ENCODE measurements around the gene NECAP2. TPM values are rescaled to one million over a fixed set of nuclear protein-coding genes. Genes with fewer than 3 reads are reported as not detected.
A peak's percentile ranks its signal among the peaks of the same experiment; 100 is the strongest.
"Not testable (repeated sequence)": the region's sequence is repeated elsewhere in the genome, so short reads cannot be mapped to it uniquely, and the experiment has no call there.

Gene NECAP2
- total and polyA plus RNA-seq, 9 donors = 36.2 to 60.4 (median 51.9) TPM

- no peak overlapping the region for H3K27ac ChIP-seq
- intact Hi-C loops (cut with DNase I) = no loop called here
- TF ChIP-seq POLR2A (IDR thresholded peaks at IDR 0.05) (no peak), CTCF (IDR thresholded peaks at IDR 0.05) (no peak), EP300 (IDR thresholded peaks at IDR 0.05) (no peak)
- 74 to 91% (median 81%) methylated on average over 3 of the region's 3 CpGs for WGBS, 3 donors
- no peak overlapping the region for H3K4me3 ChIP-seq
- no peaks in the 10 kb centered on the region for H3K36me3 ChIP-seq
- H3K4me1 ChIP-seq (ENCODE audit: insufficient read depth) = no peaks in the 10 kb centered on the region
- H3K27me3 ChIP-seq = no peaks in the 10 kb centered on the region
- DNase-seq = no peak
- H3K9me3 ChIP-seq = no peaks in the 10 kb centered on the region
Measured at GRCh38 chr1:16468558-16468957, 28.0 kb downstream of the NECAP2 start.

- 91 to 94% (median 93%) methylated on average over 28 of the region's 28 CpGs for WGBS, 3 donors
- Histone ChIP-seq H3K4me1 (ENCODE audit: insufficient read depth) (no peaks in the 10 kb centered on the region), H3K27me3 (no peaks in the 10 kb centered on the region), H3K27ac (no peak overlapping the region), H3K4me3 (no peak overlapping the region), H3K36me3 (no peaks in the 10 kb centered on the region), H3K9me3 (no peaks in the 10 kb centered on the region)
- intact Hi-C loops (cut with DNase I) = no loop called here
- no peak for TF ChIP-seq CTCF (IDR thresholded peaks at IDR 0.05)
- TF ChIP-seq POLR2A (IDR thresholded peaks at IDR 0.05) = no peak
- no peak for TF ChIP-seq EP300 (IDR thresholded peaks at IDR 0.05)
- DNase-seq = peak in 1 of 5 donors; percentile 33
Measured at GRCh38 chr1:16474166-16474800, 33.8 kb downstream of the NECAP2 start.

- H3K27ac ChIP-seq; intact Hi-C loops (cut with DNase I); H3K27me3 ChIP-seq; H3K9me3 ChIP-seq; H3K4me1 ChIP-seq (ENCODE audit: insufficient read depth); H3K36me3 ChIP-seq; DNase-seq; H3K4me3 ChIP-seq: not testable (repeated sequence)
- WGBS, 3 donors = 94 to 96% (median 95%) methylated on average over 2 of the region's 2 CpGs
Measured at GRCh38 chr1:16474891-16475290, 34.4 kb downstream of the NECAP2 start.

GRCh38 chr1:16475771-16476770, 35.5 kb downstream of the NECAP2 start:
- H3K27ac ChIP-seq; H3K36me3 ChIP-seq; H3K9me3 ChIP-seq; H3K4me1 ChIP-seq (ENCODE audit: insufficient read depth); H3K27me3 ChIP-seq; intact Hi-C loops (cut with DNase I); H3K4me3 ChIP-seq: not testable (repeated sequence)
- WGBS, 3 donors = 88 to 91% (median 89%) methylated on average over 27 to 29 of the region's 29 CpGs
- DNase-seq = peak in 1 of 5 donors; percentile 26

- Histone ChIP-seq H3K27me3 (no peaks in the 10 kb centered on the region), H3K27ac (no peak overlapping the region), H3K36me3 (no peaks in the 10 kb centered on the region), H3K9me3 (no peaks in the 10 kb centered on the region), H3K4me3 (no peak overlapping the region), H3K4me1 (ENCODE audit: insufficient read depth) (no peaks in the 10 kb centered on the region)
- peak in 1 of 5 donors; percentile 26 for DNase-seq
- WGBS, 3 donors = 91 to 97% (median 94%) methylated on average over 12 of the region's 12 CpGs
- TF ChIP-seq POLR2A (IDR thresholded peaks at IDR 0.05) (no peak), CTCF (IDR thresholded peaks at IDR 0.05) (no peak), EP300 (IDR thresholded peaks at IDR 0.05) (no peak)
- intact Hi-C loops (cut with DNase I) = no loop called here
Measured at GRCh38 chr1:16478091-16478490, 37.6 kb downstream of the NECAP2 start.

GRCh38 chr1:16483146-16483545, 42.6 kb downstream of the NECAP2 start:
- H3K9me3 ChIP-seq; H3K27me3 ChIP-seq; H3K36me3 ChIP-seq; H3K4me1 ChIP-seq (ENCODE audit: insufficient read depth); DNase-seq; intact Hi-C loops (cut with DNase I); H3K27ac ChIP-seq; H3K4me3 ChIP-seq: not testable (repeated sequence)
- WGBS, 3 donors = 97% methylated on average over 26 of the region's 26 CpGs

GRCh38 chr1:16483639-16484500, 43.3 kb downstream of the NECAP2 start:
- H3K4me3 ChIP-seq; DNase-seq; H3K27ac ChIP-seq; H3K36me3 ChIP-seq; intact Hi-C loops (cut with DNase I); H3K9me3 ChIP-seq; H3K4me1 ChIP-seq (ENCODE audit: insufficient read depth); H3K27me3 ChIP-seq: not testable (repeated sequence)
- 78 to 83% (median 81%) methylated on average over 39 to 45 of the region's 45 CpGs for WGBS, 3 donors

All from ovary (tissue), 9 donors.